MCF 10A (cell line): ENCODE data around the gene SHH. TPM values are rescaled to one million over a fixed set of nuclear protein-coding genes. Genes with fewer than 3 reads are reported as not detected.

Source experiments
- BruUV-seq: library from RNA; stranded (reverse); fragments of 400-500 nt; replicated peaks from 2 replicates; lab custom pipeline; 2021; lab: Mats Ljungman, UMichigan
- CTCF ChIA-PET: fragments of 300-600 bp; sonication (Branson Sonifier 250); formaldehyde crosslinking; extraction: SDS; loops from one replicate; lab custom pipeline; 2021; ENCODE audit warnings: antibody characterized with exemption, inconsistent platforms; lab: Yijun Ruan, JAX
- POLR2A ChIA-PET: fragments of 300-600, 350-650 bp; sonication (Branson Sonifier 250); formaldehyde crosslinking; extraction: SDS; loops from one replicate; lab custom pipeline; 2020; ENCODE audit warnings: antibody characterized with exemption, inconsistent platforms; lab: Yijun Ruan, JAX
- DNase-seq: peaks from one replicate; pipeline ENCODE4 v3.0.0-alpha.2; 2018; ENCODE audit not compliant: unreplicated experiment
- H3K27ac Mint-ChIP-seq: one replicate; pipeline ENCODE4 v1.8.0; 2022; ENCODE audit warnings: mild to moderate bottlenecking, low read depth, mixed read lengths; ENCODE audit not compliant: unreplicated experiment
- H3K27me3 Mint-ChIP-seq: one replicate; pipeline ENCODE4 v1.8.0; 2022; ENCODE audit warnings: mixed read lengths; ENCODE audit not compliant: insufficient read depth, unreplicated experiment
- H3K36me3 Mint-ChIP-seq: one replicate; pipeline ENCODE4 v1.8.0; 2022; ENCODE audit warnings: mild to moderate bottlenecking, moderate library complexity, mixed read lengths; ENCODE audit not compliant: insufficient read depth, unreplicated experiment
- H3K4me1 Mint-ChIP-seq: one replicate; pipeline ENCODE4 v1.8.0; 2022; ENCODE audit warnings: mixed read lengths; ENCODE audit not compliant: insufficient read depth, unreplicated experiment
- H3K4me3 Mint-ChIP-seq: one replicate; pipeline ENCODE4 v1.8.0; 2022; ENCODE audit warnings: mild to moderate bottlenecking, moderate library complexity, mixed read lengths; ENCODE audit not compliant: unreplicated experiment
- H3K9me3 Mint-ChIP-seq: one replicate; pipeline ENCODE4 v1.8.0; 2022; ENCODE audit warnings: mixed read lengths; ENCODE audit not compliant: unreplicated experiment
- CTCF ChIP-seq: fragments of 200-600 bp; IDR thresholded peaks from one replicate; pipeline ENCODE4 v1.8.0; 2022; ENCODE audit warnings: antibody characterized with exemption, mild to moderate bottlenecking; ENCODE audit not compliant: unreplicated experiment
- intact Hi-C: fragments of 100-400 bp; cut with micrococcal nuclease; formaldehyde crosslinking; loops from 2 replicates; pipeline ENCODE4 v1.14.1; 2022
- total RNA-seq: library from RNA; stranded (reverse); gene quantifications from 2 replicates; pipeline ENCODE4 v1.2.3, GENCODE V29; 2022

The SHH gene
- total RNA-seq, 1 experiment from 2014 or later: not detected

- no TSS peak for BruUV-seq
- CTCF ChIA-PET: no interaction called here
- intact Hi-C loops: no loop called here
Observed at GRCh38 chr7:155837126-155837479, 24.8 kb upstream of the SHH start.

GRCh38 chr7:155836216-155837125, 24.2 kb upstream of the SHH start:
- Mint-ChIP-seq H3K27ac (no peak overlapping the region), H3K27me3 (peaks cover 32% of the 10 kb centered on the region), H3K36me3 (no peaks in the 10 kb centered on the region), H3K4me3 (no peak overlapping the region), H3K9me3 (no peaks in the 10 kb centered on the region), H3K4me1 (no peaks in the 10 kb centered on the region)
- intact Hi-C loops: no loop called here
- POLR2A ChIA-PET: no interaction called here
- no peak for TF ChIP-seq CTCF
- DNase-seq: no peak
- no TSS peak for BruUV-seq
- CTCF ChIA-PET: interaction anchor here (0.6 to 0.7 kb wide), 2 partner anchors 20 to 214 kb away, joined by 3 to 5 read pairs; no protein-coding TSS in a partner anchor

More at GRCh38 chr7:155837126-155837479, 24.8 kb upstream of the SHH start:
- no peak overlapping the region for H3K4me3 Mint-ChIP-seq
- H3K4me1 Mint-ChIP-seq: no peaks in the 10 kb centered on the region
- no peaks in the 10 kb centered on the region for H3K36me3 Mint-ChIP-seq
- no peak for TF ChIP-seq CTCF
- POLR2A ChIA-PET: no interaction called here
- no peak for DNase-seq
- H3K9me3 Mint-ChIP-seq: no peaks in the 10 kb centered on the region
- peaks cover 26% of the 10 kb centered on the region for H3K27me3 Mint-ChIP-seq
- H3K27ac Mint-ChIP-seq: no peak overlapping the region

- H3K4me1 Mint-ChIP-seq: no peaks in the 10 kb centered on the region
- CTCF ChIA-PET: no interaction called here
- no peak overlapping the region for H3K27ac Mint-ChIP-seq
- H3K27me3 Mint-ChIP-seq: peaks cover 32% of the 10 kb centered on the region
- H3K36me3 Mint-ChIP-seq: no peaks in the 10 kb centered on the region
- H3K9me3 Mint-ChIP-seq: no peaks in the 10 kb centered on the region
- DNase-seq: no peak
- BruUV-seq: no TSS peak
- POLR2A ChIA-PET: no interaction called here
- no peak for TF ChIP-seq CTCF
- H3K4me3 Mint-ChIP-seq: no peak overlapping the region
- intact Hi-C loops: no loop called here
Observed at GRCh38 chr7:155835446-155836215, 23.4 kb upstream of the SHH start.

- intact Hi-C loops: no loop called here
- Mint-ChIP-seq H3K27ac (no peak overlapping the region), H3K4me1 (no peaks in the 10 kb centered on the region), H3K9me3 (no peaks in the 10 kb centered on the region), H3K27me3 (peaks cover 23% of the 10 kb centered on the region), H3K36me3 (no peaks in the 10 kb centered on the region), H3K4me3 (no peak overlapping the region)
- DNase-seq: no peak
- CTCF ChIA-PET: no interaction called here
- no peak for TF ChIP-seq CTCF
- BruUV-seq: no TSS peak
- POLR2A ChIA-PET: no interaction called here
Observed at GRCh38 chr7:155834486-155835048, 22.3 kb upstream of the SHH start.
